ENCODE data around the gene MCM8.

- no peak for TF ChIP-seq CTCF (IDR thresholded peaks at IDR 0.05; ENCODE audit: low read depth, low read length, poor library complexity, severe bottlenecking)
- TF ChIP-seq EZH2phosphoT487 (IDR thresholded peaks at IDR 0.05; ENCODE audit: borderline replicate concordance, low read length) = no peak
Measured at GRCh38 chr20:5980720-5981538, 30.5 kb downstream of the MCM8 start.
